ENCODE results near the gene HSPA1A.

DNA sequence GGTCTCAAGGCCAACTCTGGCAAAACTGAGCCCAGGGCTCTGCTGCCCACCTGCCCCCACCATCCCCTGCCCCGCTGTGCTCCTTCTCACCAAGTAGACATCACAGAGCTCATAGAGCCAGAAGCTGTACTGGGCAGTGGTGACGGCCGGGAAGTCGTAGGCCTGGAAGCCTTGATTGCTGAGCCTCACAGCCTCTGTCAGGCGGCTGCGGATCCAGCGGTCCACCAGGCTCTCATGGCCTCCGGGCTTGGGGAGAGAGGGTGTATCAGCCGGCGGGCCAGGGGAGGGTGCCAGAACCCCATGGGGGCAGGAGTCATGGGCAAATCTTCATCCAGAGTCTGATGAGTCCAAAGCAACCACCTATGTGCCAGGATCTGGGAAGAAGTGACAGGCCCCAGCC, 35.4 kb upstream of the HSPA1A start:
- no peak for TF ChIP-seq ZBTB7A (IDR thresholded peaks at IDR 0.05; ENCODE audit: low read depth)
- TF ChIP-seq TEAD4 (IDR thresholded peaks at IDR 0.05) = no peak
- no peak for TF ChIP-seq TAF1 (IDR thresholded peaks at IDR 0.05; ENCODE audit: low read depth)
- TF ChIP-seq, protein P1, sequence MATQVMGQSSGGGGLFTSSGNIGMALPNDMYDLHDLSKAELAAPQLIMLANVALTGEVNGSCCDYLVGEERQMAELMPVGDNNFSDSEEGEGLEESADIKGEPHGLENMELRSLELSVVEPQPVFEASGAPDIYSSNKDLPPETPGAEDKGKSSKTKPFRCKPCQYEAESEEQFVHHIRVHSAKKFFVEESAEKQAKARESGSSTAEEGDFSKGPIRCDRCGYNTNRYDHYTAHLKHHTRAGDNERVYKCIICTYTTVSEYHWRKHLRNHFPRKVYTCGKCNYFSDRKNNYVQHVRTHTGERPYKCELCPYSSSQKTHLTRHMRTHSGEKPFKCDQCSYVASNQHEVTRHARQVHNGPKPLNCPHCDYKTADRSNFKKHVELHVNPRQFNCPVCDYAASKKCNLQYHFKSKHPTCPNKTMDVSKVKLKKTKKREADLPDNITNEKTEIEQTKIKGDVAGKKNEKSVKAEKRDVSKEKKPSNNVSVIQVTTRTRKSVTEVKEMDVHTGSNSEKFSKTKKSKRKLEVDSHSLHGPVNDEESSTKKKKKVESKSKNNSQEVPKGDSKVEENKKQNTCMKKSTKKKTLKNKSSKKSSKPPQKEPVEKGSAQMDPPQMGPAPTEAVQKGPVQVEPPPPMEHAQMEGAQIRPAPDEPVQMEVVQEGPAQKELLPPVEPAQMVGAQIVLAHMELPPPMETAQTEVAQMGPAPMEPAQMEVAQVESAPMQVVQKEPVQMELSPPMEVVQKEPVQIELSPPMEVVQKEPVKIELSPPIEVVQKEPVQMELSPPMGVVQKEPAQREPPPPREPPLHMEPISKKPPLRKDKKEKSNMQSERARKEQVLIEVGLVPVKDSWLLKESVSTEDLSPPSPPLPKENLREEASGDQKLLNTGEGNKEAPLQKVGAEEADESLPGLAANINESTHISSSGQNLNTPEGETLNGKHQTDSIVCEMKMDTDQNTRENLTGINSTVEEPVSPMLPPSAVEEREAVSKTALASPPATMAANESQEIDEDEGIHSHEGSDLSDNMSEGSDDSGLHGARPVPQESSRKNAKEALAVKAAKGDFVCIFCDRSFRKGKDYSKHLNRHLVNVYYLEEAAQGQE (IDR thresholded peaks at IDR 0.05; ENCODE audit: low read depth) = no peak
- TF ChIP-seq, protein P2, sequence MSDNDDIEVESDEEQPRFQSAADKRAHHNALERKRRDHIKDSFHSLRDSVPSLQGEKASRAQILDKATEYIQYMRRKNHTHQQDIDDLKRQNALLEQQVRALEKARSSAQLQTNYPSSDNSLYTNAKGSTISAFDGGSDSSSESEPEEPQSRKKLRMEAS (IDR thresholded peaks at IDR 0.05) = no peak
- no peak for TF ChIP-seq CREB1 (IDR thresholded peaks at IDR 0.05; ENCODE audit: low read depth)
- TF ChIP-seq EP300 (IDR thresholded peaks at IDR 0.05; ENCODE audit: borderline replicate concordance) = no peak
- TF ChIP-seq, protein P3, sequence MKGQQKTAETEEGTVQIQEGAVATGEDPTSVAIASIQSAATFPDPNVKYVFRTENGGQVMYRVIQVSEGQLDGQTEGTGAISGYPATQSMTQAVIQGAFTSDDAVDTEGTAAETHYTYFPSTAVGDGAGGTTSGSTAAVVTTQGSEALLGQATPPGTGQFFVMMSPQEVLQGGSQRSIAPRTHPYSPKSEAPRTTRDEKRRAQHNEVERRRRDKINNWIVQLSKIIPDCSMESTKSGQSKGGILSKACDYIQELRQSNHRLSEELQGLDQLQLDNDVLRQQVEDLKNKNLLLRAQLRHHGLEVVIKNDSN (IDR thresholded peaks at IDR 0.05) = no peak
- TF ChIP-seq TCF12 (IDR thresholded peaks at IDR 0.05; ENCODE audit: low read depth) = no peak
- no peak for TF ChIP-seq RAD21 (IDR thresholded peaks at IDR 0.05; ENCODE audit: low read depth)
- no peak for TF ChIP-seq CEBPB (IDR thresholded peaks at IDR 0.05)
- no peak for TF ChIP-seq EGR1 (IDR thresholded peaks at IDR 0.05)
- no peak for TF ChIP-seq FOXM1 (IDR thresholded peaks at IDR 0.05; ENCODE audit: borderline replicate concordance, low read depth)
- no peak for TF ChIP-seq NFIC (IDR thresholded peaks at IDR 0.05)
